ENCODE data around the gene TSHZ2. TPM values are rescaled to one million over a fixed set of nuclear protein-coding genes. Genes with fewer than 3 reads are reported as not detected.

TSHZ2 gene
- total and polyA plus RNA-seq, 2 donors (not counting 3 experiments of a cell fraction or from before 2014, with no cell fraction given): not detected

DNA sequence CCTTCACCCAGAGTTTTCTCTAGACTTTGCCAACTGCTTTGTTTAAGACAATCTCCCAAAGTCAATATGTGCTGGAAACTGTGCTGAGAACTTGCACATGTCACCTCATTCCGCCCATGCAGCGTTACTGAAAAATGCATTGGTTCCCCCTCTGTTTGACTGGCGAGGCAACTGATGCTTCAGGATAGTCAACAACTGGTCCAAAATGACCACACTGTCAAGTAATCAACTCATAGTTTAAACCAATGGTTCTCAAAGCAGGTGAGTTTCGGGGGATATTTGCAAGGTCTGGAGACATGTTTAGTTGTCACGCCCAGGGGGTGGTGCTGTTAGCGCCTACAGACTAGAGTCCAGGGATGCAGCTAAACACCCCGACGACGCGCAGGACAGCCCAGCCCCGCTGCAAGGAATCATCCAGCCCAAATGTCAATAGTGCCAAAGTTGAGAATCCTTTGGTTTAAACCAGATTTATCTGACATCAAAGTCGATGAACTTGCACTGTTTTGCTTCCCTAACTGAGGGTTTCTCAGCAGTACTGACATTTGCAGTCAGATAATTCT is 451.5 kb downstream of the TSHZ2 start:
- intact Hi-C loops (cut with micrococcal nuclease): no loop called here
- no TSS peak for BruUV-seq (replicated peaks)
- TF ChIP-seq, protein P1, sequence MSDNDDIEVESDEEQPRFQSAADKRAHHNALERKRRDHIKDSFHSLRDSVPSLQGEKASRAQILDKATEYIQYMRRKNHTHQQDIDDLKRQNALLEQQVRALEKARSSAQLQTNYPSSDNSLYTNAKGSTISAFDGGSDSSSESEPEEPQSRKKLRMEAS (IDR thresholded peaks at IDR 0.05; ENCODE audit: insufficient read depth, insufficient read length): no peak
- TF ChIP-seq POLR2AphosphoS5 (IDR thresholded peaks at IDR 0.05; ENCODE audit: insufficient read depth, low read depth, low read length) (no peak), MYC (IDR thresholded peaks at IDR 0.05; ENCODE audit: low read depth, low read length) (no peak), GATA2 (IDR thresholded peaks at IDR 0.05; ENCODE audit: insufficient read depth, insufficient read length, low read depth, low read length) (no peak), JUN (IDR thresholded peaks at IDR 0.05; ENCODE audit: borderline replicate concordance, insufficient read depth, insufficient read length, low read depth) (no peak), FOS (IDR thresholded peaks at IDR 0.05; ENCODE audit: borderline replicate concordance, insufficient read depth, low read length) (no peak), EZH2 (IDR thresholded peaks at IDR 0.05; ENCODE audit: borderline replicate concordance, low read depth, low read length, severe bottlenecking) (no peak), POLR2A (IDR thresholded peaks at IDR 0.05; ENCODE audit: low read depth, low read length) (no peak)
- H3K9me3 ChIP-seq (replicated peaks; ENCODE audit: control insufficient read depth, insufficient read depth, low read length): no peaks in the 10 kb centered on the region
- ChIA-PET CTCF (no interaction called here), POLR2A (no interaction called here)
- H3K9me1 ChIP-seq (replicated peaks; ENCODE audit: control insufficient read depth, extremely low read depth, insufficient read depth, low read length): no peaks in the 10 kb centered on the region
- dilution Hi-C loops (cut with MboI; ENCODE audit: extremely low pct_ligation_motif_present, low sequenced_read_pairs): no loop called here
- FAIRE-seq (no peak), DNase-seq (ENCODE audit: low read depth, low spot score) (no peak)
- H3K9ac ChIP-seq (replicated peaks; ENCODE audit: extremely low read depth, insufficient read depth, low read length): no peak overlapping the region
- H3K36me3 ChIP-seq (ENCODE audit: control insufficient read depth in 2 of 2, extremely low read depth in 1 of 2, insufficient read depth in 2 of 2, low read length in 2 of 2): no peaks in the 10 kb centered on the region
- no peak overlapping the region for H3K4me2 ChIP-seq (ENCODE audit: insufficient read depth, low read length)
- H3K79me2 ChIP-seq (ENCODE audit: control insufficient read depth, insufficient read depth, low read length): no peaks in the 10 kb centered on the region
- no peaks in the 10 kb centered on the region for H3K4me1 ChIP-seq (ENCODE audit: control insufficient read depth, extremely low read depth, insufficient read depth, low read length)
- H3K27ac ChIP-seq (ENCODE audit: insufficient read depth, low read depth, low read length): no peak overlapping the region
- H3K27me3 ChIP-seq (ENCODE audit: control insufficient read depth in 2 of 2, insufficient read depth in 2 of 2, low read length in 2 of 2): no peaks in the 10 kb centered on the region
- H4K20me1 ChIP-seq (replicated peaks; ENCODE audit: control insufficient read depth, extremely low read depth, insufficient read depth, low read length): no peaks in the 10 kb centered on the region
- no peak overlapping the region for H3K4me3 ChIP-seq (replicated peaks in 1 of 3; ENCODE audit: insufficient read depth in 1 of 3, low read depth in 1 of 3, low read length in 3 of 3)
- no peak overlapping the region for H2AFZ ChIP-seq (ENCODE audit: low read depth, low read length)

DNA sequence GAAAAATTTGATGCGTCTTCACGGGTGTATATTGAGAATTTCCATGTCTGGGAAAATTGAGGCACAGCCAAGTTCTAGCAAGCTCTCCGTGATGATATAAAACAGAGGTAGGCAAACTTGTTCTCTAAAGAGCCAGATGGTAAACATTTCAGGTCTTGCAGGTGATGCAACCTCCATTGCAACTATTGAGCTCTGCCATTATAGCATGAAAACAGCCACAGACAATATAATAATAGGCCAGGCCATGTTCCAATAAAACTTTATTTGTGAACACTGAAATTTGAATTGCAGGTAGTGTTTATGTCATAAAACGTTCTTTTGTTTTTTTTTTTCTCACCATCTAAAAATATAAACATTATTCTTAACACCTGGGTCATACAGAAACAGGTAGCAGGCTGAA is 453.3 kb downstream of the TSHZ2 start:
- dilution Hi-C loops (cut with MboI; ENCODE audit: extremely low pct_ligation_motif_present, low sequenced_read_pairs) (no loop called here), intact Hi-C loops (cut with micrococcal nuclease) (no loop called here)
- H3K9ac ChIP-seq (replicated peaks; ENCODE audit: extremely low read depth, insufficient read depth, low read length): no peak overlapping the region
- no peaks in the 10 kb centered on the region for H4K20me1 ChIP-seq (replicated peaks; ENCODE audit: control insufficient read depth, extremely low read depth, insufficient read depth, low read length)
- DNase-seq (ENCODE audit: low read depth, low spot score) (no peak), FAIRE-seq (no peak)
- TF ChIP-seq POLR2A (IDR thresholded peaks at IDR 0.05; ENCODE audit: low read depth, low read length) (no peak), POLR2AphosphoS5 (IDR thresholded peaks at IDR 0.05; ENCODE audit: insufficient read depth, low read depth, low read length) (no peak), MYC (IDR thresholded peaks at IDR 0.05; ENCODE audit: low read depth, low read length) (no peak), GATA2 (IDR thresholded peaks at IDR 0.05; ENCODE audit: insufficient read depth, insufficient read length, low read depth, low read length) (no peak), FOS (IDR thresholded peaks at IDR 0.05; ENCODE audit: borderline replicate concordance, insufficient read depth, low read length) (no peak), EZH2 (IDR thresholded peaks at IDR 0.05; ENCODE audit: borderline replicate concordance, low read depth, low read length, severe bottlenecking) (no peak), JUN (IDR thresholded peaks at IDR 0.05; ENCODE audit: borderline replicate concordance, insufficient read depth, insufficient read length, low read depth) (no peak)
- TF ChIP-seq, protein P1 (IDR thresholded peaks at IDR 0.05; ENCODE audit: insufficient read depth, insufficient read length): no peak
- TF ChIP-seq, protein P2, sequence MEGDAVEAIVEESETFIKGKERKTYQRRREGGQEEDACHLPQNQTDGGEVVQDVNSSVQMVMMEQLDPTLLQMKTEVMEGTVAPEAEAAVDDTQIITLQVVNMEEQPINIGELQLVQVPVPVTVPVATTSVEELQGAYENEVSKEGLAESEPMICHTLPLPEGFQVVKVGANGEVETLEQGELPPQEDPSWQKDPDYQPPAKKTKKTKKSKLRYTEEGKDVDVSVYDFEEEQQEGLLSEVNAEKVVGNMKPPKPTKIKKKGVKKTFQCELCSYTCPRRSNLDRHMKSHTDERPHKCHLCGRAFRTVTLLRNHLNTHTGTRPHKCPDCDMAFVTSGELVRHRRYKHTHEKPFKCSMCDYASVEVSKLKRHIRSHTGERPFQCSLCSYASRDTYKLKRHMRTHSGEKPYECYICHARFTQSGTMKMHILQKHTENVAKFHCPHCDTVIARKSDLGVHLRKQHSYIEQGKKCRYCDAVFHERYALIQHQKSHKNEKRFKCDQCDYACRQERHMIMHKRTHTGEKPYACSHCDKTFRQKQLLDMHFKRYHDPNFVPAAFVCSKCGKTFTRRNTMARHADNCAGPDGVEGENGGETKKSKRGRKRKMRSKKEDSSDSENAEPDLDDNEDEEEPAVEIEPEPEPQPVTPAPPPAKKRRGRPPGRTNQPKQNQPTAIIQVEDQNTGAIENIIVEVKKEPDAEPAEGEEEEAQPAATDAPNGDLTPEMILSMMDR (IDR thresholded peaks at IDR 0.05; ENCODE audit: extremely low read depth in 1 of 2, insufficient read depth in 1 of 2, low read depth in 1 of 2, low read length in 2 of 2): no peak
- H3K9me3 ChIP-seq (replicated peaks; ENCODE audit: control insufficient read depth, insufficient read depth, low read length): no peaks in the 10 kb centered on the region
- no peak overlapping the region for H3K27ac ChIP-seq (ENCODE audit: insufficient read depth, low read depth, low read length)
- H3K4me2 ChIP-seq (ENCODE audit: insufficient read depth, low read length): no peak overlapping the region
- BruUV-seq (replicated peaks): no TSS peak
- CTCF ChIA-PET: no interaction called here
- H3K27me3 ChIP-seq (ENCODE audit: control insufficient read depth in 2 of 2, insufficient read depth in 2 of 2, low read length in 2 of 2): no peaks in the 10 kb centered on the region
- no peaks in the 10 kb centered on the region for H3K9me1 ChIP-seq (replicated peaks; ENCODE audit: control insufficient read depth, extremely low read depth, insufficient read depth, low read length)
- no peaks in the 10 kb centered on the region for H3K36me3 ChIP-seq (ENCODE audit: control insufficient read depth in 2 of 2, extremely low read depth in 1 of 2, insufficient read depth in 2 of 2, low read length in 2 of 2)
- H3K4me1 ChIP-seq (ENCODE audit: control insufficient read depth, extremely low read depth, insufficient read depth, low read length): no peaks in the 10 kb centered on the region
- H3K4me3 ChIP-seq (replicated peaks in 1 of 3; ENCODE audit: insufficient read depth in 1 of 3, low read depth in 1 of 3, low read length in 3 of 3): no peak overlapping the region
- no peak overlapping the region for H2AFZ ChIP-seq (ENCODE audit: low read depth, low read length)
- no peaks in the 10 kb centered on the region for H3K79me2 ChIP-seq (ENCODE audit: control insufficient read depth, insufficient read depth, low read length)
- POLR2A ChIA-PET: no interaction called here
